Left ventricle myocardium inferior (tissue), 1 donor: ENCODE results near the gene NTNG1. TPM values are rescaled to one million over a fixed set of nuclear protein-coding genes. Genes with fewer than 3 reads are reported as not detected.

Experiments used
- DNase-seq: peaks from one replicate; pipeline ENCODE4 v3.0.0-alpha.2; 2020
- H3K27ac ChIP-seq: fragments of 200-600 bp; replicated peaks from 2 replicates; pipeline ENCODE4 v1.8.0; 2021
- H3K27me3 ChIP-seq: fragments of 200-600 bp; 2 replicates; pipeline ENCODE4 v1.8.0; 2021; ENCODE audit warnings: low read depth
- H3K36me3 ChIP-seq: fragments of 200-600 bp; 2 replicates; pipeline ENCODE4 v1.8.0; 2021
- H3K4me1 ChIP-seq: fragments of 200-600 bp; 2 replicates; pipeline ENCODE4 v1.8.0; 2021
- H3K4me3 ChIP-seq: fragments of 200-600 bp; 2 replicates; pipeline ENCODE4 v1.8.0; 2021; ENCODE audit warnings: mild to moderate bottlenecking, moderate library complexity
- H3K9me3 ChIP-seq: fragments of 200-600 bp; replicated peaks from 2 replicates; pipeline ENCODE4 v1.8.0; 2021
- CTCF ChIP-seq: fragments of 200-600 bp; IDR thresholded peaks from 2 replicates; pipeline ENCODE4 v1.8.0; 2021; ENCODE audit warnings: antibody characterized with exemption, mild to moderate bottlenecking, borderline replicate concordance
- intact Hi-C: fragments of 100-400 bp; cut with micrococcal nuclease; formaldehyde crosslinking; loops from one replicate; pipeline ENCODE4 v1.11.0; 2022
- total RNA-seq: library from RNA; stranded (reverse); fragmentation: NEBNext Ultra II Directional; extraction: Animal tissue kit (Norgen Biotek cat#: 25700); gene quantifications from one replicate; pipeline ENCODE4 v1.2.1, GENCODE V29; 2021
- donor health status: DM: no; HTN: yes; CAD: no; lungs with severe emphysema.

The NTNG1 gene
- total RNA-seq, 1 donor from 2014 or later: 0.30 TPM

GRCh38 chr1:107512836-107513235 is 372.0 kb downstream of the NTNG1 start:
- Histone ChIP-seq H3K9me3 (peaks cover 5% of the 10 kb centered on the region), H3K36me3 (no peaks in the 10 kb centered on the region), H3K4me1 (no peaks in the 10 kb centered on the region), H3K27me3 (no peaks in the 10 kb centered on the region), H3K27ac (no peak overlapping the region), H3K4me3 (no peak overlapping the region)
- intact Hi-C loops: no loop called here
- TF ChIP-seq CTCF: no peak
- no peak for DNase-seq

DNA sequence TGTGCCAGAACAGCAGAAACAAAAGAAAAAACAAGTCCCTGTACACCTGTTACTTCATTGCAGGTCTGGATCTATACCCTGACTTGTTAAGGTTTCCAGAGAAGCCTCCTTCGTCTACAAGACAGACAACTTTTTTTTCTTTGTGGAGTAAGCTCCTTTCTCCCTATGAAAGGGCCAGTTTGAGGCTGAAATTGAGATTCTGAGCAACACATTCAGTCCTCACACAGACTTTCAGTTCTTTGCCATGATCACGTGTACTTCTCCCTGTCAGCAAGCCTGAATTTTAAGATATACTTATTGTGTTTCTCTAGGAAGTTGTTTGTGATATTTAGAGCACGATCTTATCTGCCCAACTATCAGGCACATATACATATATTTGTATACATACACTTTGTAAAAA is 374.0 kb downstream of the NTNG1 start:
- no peak for TF ChIP-seq CTCF
- no peaks in the 10 kb centered on the region for H3K27me3 ChIP-seq
- no peak for DNase-seq

GRCh38 chr1:107515702-107516101 is 374.9 kb downstream of the NTNG1 start:
- Histone ChIP-seq H3K27ac (no peak overlapping the region), H3K36me3 (no peaks in the 10 kb centered on the region), H3K4me1 (no peaks in the 10 kb centered on the region), H3K9me3 (no peaks in the 10 kb centered on the region), H3K27me3 (no peaks in the 10 kb centered on the region), H3K4me3 (no peak overlapping the region)
- intact Hi-C loops: no loop called here
- no peak for DNase-seq
- no peak for TF ChIP-seq CTCF

More for the DNA sequence above, 374.0 kb downstream of the NTNG1 start:
- H3K4me1 ChIP-seq: no peaks in the 10 kb centered on the region
- intact Hi-C loops: no loop called here
- H3K9me3 ChIP-seq: no peaks in the 10 kb centered on the region
- no peaks in the 10 kb centered on the region for H3K36me3 ChIP-seq
- no peak overlapping the region for H3K27ac ChIP-seq
- H3K4me3 ChIP-seq: no peak overlapping the region

DNA sequence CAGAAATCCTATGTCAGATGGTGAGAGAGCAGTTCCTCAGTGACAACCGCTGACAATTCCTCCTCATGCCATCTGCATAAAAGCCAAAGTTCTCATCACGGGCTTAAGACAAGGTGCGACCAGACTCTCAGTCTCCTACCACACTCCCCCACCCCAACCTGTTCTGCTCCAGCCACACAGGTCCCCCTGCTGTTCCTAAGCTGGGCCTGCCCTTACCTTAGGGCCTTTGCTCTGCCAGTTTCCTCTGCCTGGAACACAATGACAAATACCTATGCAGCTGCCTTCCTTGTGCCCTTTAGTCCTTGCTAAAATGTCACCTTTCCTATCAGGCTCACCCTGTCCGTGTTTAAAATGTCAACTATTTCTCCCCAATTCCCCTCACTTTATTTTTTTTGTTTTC is 382.2 kb downstream of the NTNG1 start:
- Histone ChIP-seq H3K27me3 (peaks cover 2% of the 10 kb centered on the region), H3K9me3 (no peaks in the 10 kb centered on the region), H3K4me1 (no peaks in the 10 kb centered on the region), H3K27ac (no peak overlapping the region), H3K4me3 (no peak overlapping the region), H3K36me3 (no peaks in the 10 kb centered on the region)
- intact Hi-C loops: no loop called here
- no peak for DNase-seq
- TF ChIP-seq CTCF: no peak

GRCh38 chr1:107523736-107524135 is 382.9 kb downstream of the NTNG1 start:
- Histone ChIP-seq H3K4me3 (no peak overlapping the region), H3K9me3 (no peaks in the 10 kb centered on the region), H3K4me1 (no peaks in the 10 kb centered on the region), H3K27me3 (peaks cover 8% of the 10 kb centered on the region), H3K27ac (no peak overlapping the region), H3K36me3 (no peaks in the 10 kb centered on the region)
- intact Hi-C loops: no loop called here
- TF ChIP-seq CTCF: no peak
- no peak for DNase-seq

GRCh38 chr1:107524301-107524700 is 383.5 kb downstream of the NTNG1 start:
- no peak for TF ChIP-seq CTCF
- intact Hi-C loops: no loop called here
- H3K4me1 ChIP-seq: no peaks in the 10 kb centered on the region
- no peak overlapping the region for H3K4me3 ChIP-seq
- no peaks in the 10 kb centered on the region for H3K36me3 ChIP-seq
- no peak for DNase-seq
- H3K9me3 ChIP-seq: no peaks in the 10 kb centered on the region
- H3K27me3 ChIP-seq: peaks cover 12% of the 10 kb centered on the region
- no peak overlapping the region for H3K27ac ChIP-seq
